GM18499 (cell line): ENCODE data around the gene DEFB121.
"Not testable (repeated sequence)": the region's sequence is repeated elsewhere in the genome, so short reads cannot be mapped to it uniquely, and the experiment has no call there.

Experiments
- ATAC-seq: cut with Tn5 transposase; IDR thresholded peaks from one replicate; pipeline ENCODE4 v1.9.1; 2021; ENCODE audit warnings: moderate number of reproducible peaks; ENCODE audit not compliant: insufficient read depth, unreplicated experiment

The DEFB121 gene

GRCh38 chr20:31364272-31364671, 41.7 kb downstream of the DEFB121 start:
- not testable (repeated sequence) for ATAC-seq

GRCh38 chr20:31363295-31363694, 42.7 kb downstream of the DEFB121 start:
- no peak for ATAC-seq

GRCh38 chr20:31355981-31356380, 50.0 kb downstream of the DEFB121 start:
- ATAC-seq: no peak
